Ectodermal cell (in vitro differentiated cells): ENCODE measurements around the gene XXYLT1.

Source experiments
- H3K27ac ChIP-seq: 2 replicates; pipeline ENCODE4 v1.7.0; 2013; ENCODE audit warnings: mild to moderate bottlenecking, low read depth, low read length; ENCODE audit not compliant: insufficient read depth, poor library complexity, severe bottlenecking
- H3K27me3 ChIP-seq: 2 replicates; pipeline ENCODE4 v1.7.0; 2013; ENCODE audit warnings: mild to moderate bottlenecking, low read length; ENCODE audit not compliant: insufficient read depth, control insufficient read depth, poor library complexity, severe bottlenecking
- H3K36me3 ChIP-seq: one replicate; pipeline ENCODE4 v1.7.0; 2013; ENCODE audit warnings: low read length; ENCODE audit not compliant: control insufficient read depth, insufficient read depth
- H3K4me1 ChIP-seq: one replicate; pipeline ENCODE4 v1.7.0; 2013; ENCODE audit warnings: low read length; ENCODE audit not compliant: control insufficient read depth, insufficient read depth
- H3K4me3 ChIP-seq: 2 replicates; pipeline ENCODE4 v1.7.0; 2013; ENCODE audit warnings: low read depth, low read length, control low read depth; ENCODE audit not compliant: insufficient read depth
- H3K9me3 ChIP-seq: 2 replicates; pipeline ENCODE4 v1.7.0; 2013; ENCODE audit warnings: mild to moderate bottlenecking, low read length, moderate library complexity; ENCODE audit not compliant: control insufficient read depth
- WGBS, 2 experiments: methylation state at CpG; one replicate each; pipeline ENCODE4 v1.1.7; 2013; ENCODE audit warnings: missing lambda C conversion rate in 2 of 2; 5-methylcytosine and 5-hydroxymethylcytosine counted together

The XXYLT1 gene

GRCh38 chr3:195159814-195160165 lies 111.2 kb downstream of the XXYLT1 start:
- Histone ChIP-seq H3K36me3 (no peaks in the 10 kb centered on the region), H3K4me1 (peaks cover 17% of the 10 kb centered on the region), H3K4me3 (no peak overlapping the region), H3K27me3 (no peaks in the 10 kb centered on the region), H3K27ac (no peak overlapping the region), H3K9me3 (no peaks in the 10 kb centered on the region)
- 91 to 95% methylated on average over 6 of the region's 6 CpGs for WGBS, 2 experiments

DNA sequence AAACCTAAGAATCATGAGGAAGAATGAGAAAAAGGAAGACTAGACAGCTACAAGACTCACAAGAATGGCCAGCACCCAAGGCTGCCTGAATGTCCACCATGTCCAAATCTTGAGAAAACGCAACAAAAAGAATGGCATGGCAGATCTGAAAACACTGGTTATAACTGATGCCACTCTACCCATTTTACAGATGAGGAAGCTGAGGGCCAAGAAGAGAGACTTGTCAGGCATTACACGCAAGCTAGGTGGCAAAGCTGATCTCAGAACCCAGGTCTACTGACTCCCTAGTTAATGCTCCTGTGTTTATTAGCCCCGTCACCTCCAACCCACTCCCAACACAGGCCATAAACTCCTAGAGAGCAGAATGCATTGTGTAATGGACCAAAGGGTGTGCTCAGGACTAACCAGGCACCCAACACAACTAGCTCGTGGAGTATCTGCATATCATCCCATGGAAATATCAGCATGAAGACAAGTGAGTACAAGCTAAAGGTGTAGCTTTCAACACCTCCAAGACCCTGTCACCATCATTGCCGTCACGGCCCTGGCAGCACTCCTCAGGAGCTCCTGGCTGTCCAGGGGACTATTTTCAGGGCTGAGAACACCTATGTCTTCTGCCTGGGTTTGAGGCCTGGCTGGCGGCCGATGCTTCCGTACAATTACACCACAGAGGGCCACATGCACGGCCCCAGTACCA lies 111.7 kb downstream of the XXYLT1 start:
- WGBS, 2 experiments: 94 to 95% methylated on average over 10 of the region's 10 CpGs
- Histone ChIP-seq H3K27me3 (no peaks in the 10 kb centered on the region), H3K9me3 (no peaks in the 10 kb centered on the region), H3K36me3 (no peaks in the 10 kb centered on the region), H3K27ac (no peak overlapping the region), H3K4me1 (peaks cover 23% of the 10 kb centered on the region), H3K4me3 (no peak overlapping the region)

- Histone ChIP-seq H3K9me3 (no peaks in the 10 kb centered on the region), H3K4me1 (peaks cover 39% of the 10 kb centered on the region), H3K27me3 (peaks cover 6% of the 10 kb centered on the region), H3K4me3 (no peak overlapping the region), H3K36me3 (no peaks in the 10 kb centered on the region), H3K27ac (no peak overlapping the region)
- WGBS, 2 experiments: 84 to 85% methylated on average over 20 of the region's 20 CpGs
Measured at GRCh38 chr3:195156286-195156890, 114.6 kb downstream of the XXYLT1 start.

DNA sequence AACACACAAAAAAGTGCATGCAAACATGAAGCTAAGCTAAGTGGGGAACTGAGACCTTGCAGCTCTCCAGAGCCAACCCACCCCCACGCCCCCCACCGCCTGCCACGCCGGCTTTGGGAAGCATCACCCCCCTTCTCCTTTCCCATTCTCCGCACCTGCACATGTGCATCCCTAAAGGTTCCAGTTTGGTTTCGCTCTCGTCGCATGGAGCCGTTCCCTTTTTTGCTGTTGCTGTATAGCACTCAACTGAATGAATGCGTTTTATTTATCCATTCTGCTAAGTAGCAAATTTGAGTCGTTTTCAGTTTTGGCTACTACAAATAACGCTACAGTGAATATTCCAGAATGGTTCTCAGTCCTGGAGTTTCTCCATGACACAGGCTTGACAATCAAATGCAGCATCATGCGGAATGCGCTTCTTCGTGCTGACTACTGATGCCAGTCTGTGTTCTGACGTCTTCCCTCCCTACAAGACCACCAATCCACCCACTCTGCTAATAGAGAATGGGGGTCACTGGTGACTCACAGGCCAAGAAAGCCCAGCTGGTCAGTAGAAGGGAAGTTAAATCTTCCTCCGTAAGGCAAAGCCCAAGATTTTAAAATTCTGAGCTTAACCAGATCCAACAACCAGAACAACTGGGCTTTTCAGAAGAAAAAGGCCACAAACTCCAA lies 115.3 kb downstream of the XXYLT1 start:
- no peak overlapping the region for H3K27ac ChIP-seq
- WGBS, 2 experiments: 84 to 85% methylated on average over 17 of the region's 17 CpGs
- H3K9me3 ChIP-seq: no peaks in the 10 kb centered on the region
- H3K4me3 ChIP-seq: no peak overlapping the region
- peaks cover 6% of the 10 kb centered on the region for H3K27me3 ChIP-seq
- peaks cover 39% of the 10 kb centered on the region for H3K4me1 ChIP-seq
- no peaks in the 10 kb centered on the region for H3K36me3 ChIP-seq

DNA sequence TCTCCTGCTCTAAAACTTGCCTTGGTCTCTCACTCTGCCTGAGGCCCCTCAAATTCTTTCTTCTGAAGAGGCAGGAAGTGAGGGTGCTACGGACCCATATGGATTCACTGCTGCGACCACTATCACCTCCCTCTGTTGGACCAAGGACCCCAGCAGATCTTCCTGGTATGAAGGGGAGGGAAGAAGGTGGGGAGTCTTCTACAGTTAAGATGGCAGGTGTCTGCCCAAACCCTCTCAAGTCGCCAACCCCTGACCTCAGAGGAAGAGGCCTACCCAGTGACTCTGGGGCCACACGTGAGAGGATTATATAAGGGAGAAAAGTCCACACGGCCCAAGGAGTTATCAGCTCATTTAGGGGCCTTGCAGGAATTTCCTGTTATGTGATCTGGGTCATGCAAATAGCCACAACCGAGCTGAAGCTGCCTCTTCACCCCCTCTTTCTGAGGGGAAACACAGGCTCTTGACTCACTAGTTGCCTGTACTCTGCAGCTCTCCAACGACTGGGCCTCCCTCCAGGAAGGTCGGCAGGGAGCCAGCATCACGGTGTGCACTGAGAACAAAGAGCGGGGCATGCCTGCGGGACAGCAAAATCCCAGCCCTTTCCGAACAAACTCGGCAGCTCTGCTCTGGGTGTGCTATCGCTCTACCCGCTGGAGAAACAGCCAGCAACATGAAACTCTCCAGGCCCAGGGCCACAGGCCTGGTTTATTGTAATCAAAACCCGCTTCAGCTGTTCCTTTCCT lies 116.0 kb downstream of the XXYLT1 start:
- Histone ChIP-seq H3K4me1 (peaks cover 41% of the 10 kb centered on the region), H3K9me3 (no peaks in the 10 kb centered on the region), H3K36me3 (no peaks in the 10 kb centered on the region), H3K27ac (peak overlapping the region; percentile 50), H3K4me3 (no peak overlapping the region), H3K27me3 (peaks cover 6% of the 10 kb centered on the region)
- 39 to 40% methylated on average over 16 of the region's 16 CpGs for WGBS, 2 experiments

DNA sequence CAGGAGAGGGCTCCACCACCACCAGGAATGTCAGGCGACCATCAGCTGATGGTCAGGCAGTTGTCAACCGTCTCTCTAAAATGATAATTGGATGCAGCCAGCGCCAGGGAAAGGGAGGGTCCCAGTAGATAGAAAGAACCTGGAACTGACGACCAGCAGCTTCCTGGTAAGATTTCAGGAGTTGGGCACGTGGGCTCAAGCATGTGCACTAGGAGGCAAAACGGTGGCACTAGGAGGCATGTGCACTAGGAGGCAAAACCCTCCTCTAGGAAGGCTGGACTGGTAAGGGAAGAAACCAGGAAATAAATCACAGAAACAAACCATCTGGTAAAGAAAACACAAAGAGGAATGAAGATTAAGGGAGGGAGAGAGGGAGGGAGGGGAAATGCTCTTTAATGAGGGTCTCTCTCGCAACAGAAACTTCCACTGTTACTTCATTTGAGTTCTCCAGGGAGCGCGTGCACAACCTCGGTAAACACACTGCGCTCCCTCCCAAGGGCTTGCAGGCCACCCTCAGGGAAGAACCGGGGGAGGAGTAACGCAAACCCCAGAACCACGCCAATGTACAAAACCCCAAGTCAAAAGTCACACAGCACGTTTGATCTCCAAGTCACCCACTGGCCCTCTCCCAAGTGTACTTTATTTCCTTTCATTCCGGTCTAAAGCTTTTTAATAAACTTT lies 116.7 kb downstream of the XXYLT1 start:
- H3K4me3 ChIP-seq: no peak overlapping the region
- H3K36me3 ChIP-seq: no peaks in the 10 kb centered on the region
- peaks cover 6% of the 10 kb centered on the region for H3K27me3 ChIP-seq
- peaks cover 41% of the 10 kb centered on the region for H3K4me1 ChIP-seq
- 65 to 71% methylated on average over 16 of the region's 16 CpGs for whole genome bisulfite sequencing, 2 experiments
- H3K9me3 ChIP-seq: no peaks in the 10 kb centered on the region
- peak overlapping the region; percentile 21 for H3K27ac ChIP-seq

DNA sequence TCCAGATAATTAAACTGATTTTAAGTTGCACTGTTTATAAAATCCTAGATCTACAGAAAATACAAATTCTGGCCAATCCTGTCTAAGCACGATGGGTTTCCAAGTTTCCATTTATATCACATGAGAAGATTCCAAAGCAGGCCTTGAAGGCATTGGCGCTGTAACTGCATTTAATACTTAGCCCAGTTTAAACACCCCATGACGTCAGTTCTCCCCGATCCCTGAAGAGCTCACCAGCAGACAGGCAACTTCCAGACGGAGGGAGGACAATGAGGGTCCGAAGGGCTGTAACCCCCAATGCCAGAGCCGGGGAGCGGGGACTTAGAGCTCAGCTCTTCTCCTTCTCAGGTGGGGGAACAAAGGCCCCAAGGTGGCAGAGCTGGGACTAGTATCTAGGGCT lies 117.3 kb downstream of the XXYLT1 start:
- Histone ChIP-seq H3K4me3 (no peak overlapping the region), H3K36me3 (no peaks in the 10 kb centered on the region), H3K4me1 (peaks cover 41% of the 10 kb centered on the region), H3K9me3 (no peaks in the 10 kb centered on the region), H3K27ac (no peak overlapping the region), H3K27me3 (peaks cover 6% of the 10 kb centered on the region)
- WGBS, 2 experiments: 69 to 73% methylated on average over 8 of the region's 8 CpGs

DNA sequence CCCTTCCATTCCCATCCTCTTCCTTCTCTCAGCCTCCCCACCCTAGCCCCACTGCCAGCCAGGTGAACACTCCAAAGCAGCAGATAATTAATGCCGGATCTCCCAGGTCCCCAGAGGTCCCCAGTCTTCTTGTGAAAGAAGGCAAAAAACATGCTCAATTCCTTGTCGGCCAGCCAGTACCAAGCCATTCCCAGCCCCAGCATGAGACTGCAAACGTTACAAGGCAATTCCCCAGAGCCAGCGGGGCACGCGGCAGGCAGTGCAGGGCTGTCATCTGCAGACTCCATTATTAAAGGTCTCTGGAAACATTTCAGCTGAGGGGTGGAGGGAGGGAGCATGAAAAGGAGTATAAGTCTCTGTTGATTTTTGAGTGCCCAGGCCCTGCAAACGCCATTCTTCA lies 117.8 kb downstream of the XXYLT1 start:
- 3% methylated on average over 7 of the region's 7 CpGs for WGBS, 2 experiments
- H3K36me3 ChIP-seq: no peaks in the 10 kb centered on the region
- no peak overlapping the region for H3K4me3 ChIP-seq
- H3K4me1 ChIP-seq: peaks cover 41% of the 10 kb centered on the region
- H3K9me3 ChIP-seq: no peaks in the 10 kb centered on the region
- H3K27me3 ChIP-seq: peaks cover 6% of the 10 kb centered on the region
- no peak overlapping the region for H3K27ac ChIP-seq

- H3K4me3 ChIP-seq: no peak overlapping the region
- no peak overlapping the region for H3K27ac ChIP-seq
- no peaks in the 10 kb centered on the region for H3K9me3 ChIP-seq
- no peaks in the 10 kb centered on the region for H3K36me3 ChIP-seq
- peaks cover 6% of the 10 kb centered on the region for H3K27me3 ChIP-seq
- 61 to 66% methylated on average over 10 of the region's 11 CpGs for WGBS, 2 experiments
- H3K4me1 ChIP-seq: peaks cover 41% of the 10 kb centered on the region
Measured at GRCh38 chr3:195151866-195152541, 119.0 kb downstream of the XXYLT1 start.
